ENCODE measurements around the gene PLEKHD1.
"Not testable (repeated sequence)": the region's sequence is repeated elsewhere in the genome, so short reads cannot be mapped to it uniquely, and the experiment has no call there.

Gene PLEKHD1

GRCh38 chr14:69484444-69485314 lies at the start of gene PLEKHD1:
TSS of gene PLEKHD1 (plus strand) at chr14:69484728. CDS start at chr14:69484966, 238 bp downstream.
- DNase-seq: no peak

- DNase-seq: no peak
Observed at GRCh38 chr14:69439521-69440270, 44.8 kb upstream of the PLEKHD1 start.

GRCh38 chr14:69441948-69442347 lies 42.6 kb upstream of the PLEKHD1 start:
- DNase-seq: no peak

GRCh38 chr14:69443296-69443805 lies 41.2 kb upstream of the PLEKHD1 start:
- no peak for DNase-seq

GRCh38 chr14:69449216-69449615 lies 35.3 kb upstream of the PLEKHD1 start:
- DNase-seq: no peak

GRCh38 chr14:69451941-69452340 lies 32.6 kb upstream of the PLEKHD1 start:
- DNase-seq: no peak

- no peak for DNase-seq
Observed at GRCh38 chr14:69458350-69458749, 26.2 kb upstream of the PLEKHD1 start.

GRCh38 chr14:69459122-69459521 lies 25.4 kb upstream of the PLEKHD1 start:
- no peak for DNase-seq

- peak; percentile 62 for DNase-seq
Observed at GRCh38 chr14:69460093-69460701, 24.3 kb upstream of the PLEKHD1 start.

- DNase-seq: no peak
Observed at GRCh38 chr14:69464379-69464778, 20.1 kb upstream of the PLEKHD1 start.

GRCh38 chr14:69464829-69465228 lies 19.7 kb upstream of the PLEKHD1 start:
- DNase-seq: no peak

GRCh38 chr14:69468949-69469348 lies 15.6 kb upstream of the PLEKHD1 start:
- no peak for DNase-seq

- no peak for DNase-seq
Observed at GRCh38 chr14:69471436-69471835, 13.1 kb upstream of the PLEKHD1 start.

GRCh38 chr14:69471916-69472315 lies 12.6 kb upstream of the PLEKHD1 start:
- no peak for DNase-seq

- no peak for DNase-seq
Observed at GRCh38 chr14:69473260-69473659, 11.3 kb upstream of the PLEKHD1 start.

GRCh38 chr14:69473946-69474345 lies 10.6 kb upstream of the PLEKHD1 start:
- no peak for DNase-seq

- no peak for DNase-seq
Observed at GRCh38 chr14:69475194-69475818, 9.2 kb upstream of the PLEKHD1 start.

- not testable (repeated sequence) for DNase-seq
Observed at GRCh38 chr14:69476824-69477450, 7.6 kb upstream of the PLEKHD1 start.

GRCh38 chr14:69478055-69478454 lies 6.5 kb upstream of the PLEKHD1 start:
- DNase-seq: not testable (repeated sequence)

- DNase-seq: no peak
Observed at GRCh38 chr14:69479696-69480095, 4.8 kb upstream of the PLEKHD1 start.

GRCh38 chr14:69480136-69480535 lies 4.4 kb upstream of the PLEKHD1 start:
- DNase-seq: no peak

- no peak for DNase-seq
Observed at GRCh38 chr14:69481815-69482568, 2.5 kb upstream of the PLEKHD1 start.
